NCI-H2107 treated with DMSO at 0.1 percent for 48 hours (cell line): Measurements from ENCODE around the gene RD3L.

Source experiments
- DNase-seq: peaks from one replicate; lab custom pipeline; 2025; ENCODE audit not compliant: unreplicated experiment; lab: John Stamatoyannopoulos, UW

The RD3L gene

GRCh38 chr14:103897075-103897947 is 45.0 kb downstream of the RD3L start:
- DNase-seq: no peak

- no peak for DNase-seq
Measured at GRCh38 chr14:103896578-103896977, 45.8 kb downstream of the RD3L start.

DNA sequence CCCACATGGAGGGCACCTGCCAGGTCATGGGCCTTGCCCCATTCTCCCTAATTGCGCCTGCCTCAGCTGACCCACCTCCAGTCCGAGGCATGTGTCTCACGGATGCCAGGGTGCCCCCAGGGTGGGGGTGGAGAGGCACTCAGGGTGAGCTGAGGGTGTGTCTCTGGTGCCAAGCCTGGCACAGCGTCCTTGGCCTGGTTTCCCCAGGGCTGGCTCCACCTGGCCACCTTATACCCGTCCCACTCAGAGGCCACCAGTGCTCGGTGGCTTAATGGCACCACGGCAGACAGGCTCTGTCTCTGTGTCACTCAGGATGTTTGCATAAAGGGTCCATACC is 47.6 kb downstream of the RD3L start:
- no peak for DNase-seq

- DNase-seq: no peak
Measured at GRCh38 chr14:103894034-103894722, 48.2 kb downstream of the RD3L start.

DNA sequence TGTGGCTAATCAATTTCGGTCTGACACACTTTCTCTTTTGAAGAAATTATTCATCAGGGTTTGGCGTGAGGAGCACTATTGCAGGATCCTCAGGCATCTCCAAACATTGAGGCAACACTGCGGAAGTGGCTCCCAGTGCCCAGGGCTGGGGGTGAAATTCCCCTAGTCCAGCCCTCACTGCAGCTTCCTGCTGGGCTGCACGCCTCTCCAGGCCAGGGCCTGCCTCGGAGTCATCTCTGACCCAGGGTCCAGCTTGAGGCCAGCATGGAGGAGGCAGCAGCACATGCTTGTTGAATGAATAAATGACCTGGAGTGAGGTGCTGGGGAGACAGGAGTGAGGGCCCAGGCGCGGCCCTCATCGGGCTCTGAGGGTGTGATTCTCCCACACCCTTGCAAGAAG is 50.1 kb downstream of the RD3L start:
- no peak for DNase-seq

DNA sequence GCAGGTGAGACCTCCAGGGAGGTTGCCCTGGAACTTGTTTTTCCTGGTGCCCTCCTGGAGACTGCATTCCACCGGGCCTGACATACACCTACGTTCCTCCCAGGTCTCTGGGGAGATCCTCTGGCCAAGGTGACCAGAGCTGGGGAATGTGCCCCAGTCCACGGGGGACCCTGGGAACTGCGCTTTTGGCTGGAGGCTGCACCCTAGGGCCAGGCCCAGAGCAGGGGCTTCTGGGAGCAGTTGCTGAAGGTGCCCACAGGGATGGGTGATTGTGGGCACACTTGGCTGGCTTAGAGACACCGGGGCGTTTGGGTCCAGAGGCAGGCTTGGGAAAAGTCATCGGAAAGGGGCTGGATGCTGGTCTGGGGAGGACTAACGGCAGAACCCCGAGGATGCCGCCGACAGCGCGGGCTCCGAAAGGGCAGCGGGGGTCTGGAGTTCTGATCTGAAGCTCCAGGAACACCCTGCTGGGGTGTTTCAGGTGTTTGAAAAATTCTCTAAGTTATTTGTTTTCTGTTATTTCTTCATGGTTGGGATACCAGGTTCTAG is 50.6 kb downstream of the RD3L start:
- DNase-seq: no peak

- DNase-seq: no peak
Measured at GRCh38 chr14:103890821-103891666, 51.3 kb downstream of the RD3L start.
